K562 (cell line): ENCODE results near the gene CFHR1. TPM values are rescaled to one million over a fixed set of nuclear protein-coding genes. Genes with fewer than 3 reads are reported as not detected.

Source experiments
- ATAC-seq: fragments of 200-7000 bp; cut with Tn5 transposase; 3 replicates; pipeline ENCODE4 v1.9.1; 2020; ENCODE audit warnings: moderate library complexity
- BruUV-seq: library from RNA; stranded (reverse); fragments of 400-500 nt; replicated peaks from 2 replicates; lab custom pipeline; 2021; lab: Mats Ljungman, UMichigan
- CTCF ChIA-PET: fragments of 300-600 bp; formaldehyde crosslinking; extraction: SDS; loops from one replicate; lab custom pipeline; 2021; ENCODE audit warnings: low intra/inter-chr PET ratio; lab: Yijun Ruan, JAX
- POLR2A ChIA-PET: fragments of 300-600, 350-650 bp; sonication (Branson Sonifier 250); formaldehyde crosslinking; extraction: SDS; loops from one replicate; lab custom pipeline; 2021; ENCODE audit warnings: antibody characterized with exemption, inconsistent platforms; lab: Yijun Ruan, JAX
- DNase-seq, 4 experiments: peaks; one replicate each; pipeline versions ENCODE4 v3.0.0 to v3.0.0-alpha.2; 2011 to 2018; ENCODE audit warnings: low spot score in 3 of 4, mixed read lengths in 3 of 4; ENCODE audit errors: extremely low read depth in 1 of 4
- FAIRE-seq: peaks from 2 replicates; lab custom pipeline; 2011; peaks lifted over from hg19 to GRCh38; lab: Jason Lieb, UNC
- H2AFZ ChIP-seq: 2 replicates; pipeline ENCODE4 v1.6.0; 2011; ENCODE audit warnings: low read depth, low read length, control low read depth, inconsistent platforms
- H3K27ac ChIP-seq: fragments of 200-600 bp; 3 replicates; pipeline ENCODE4 v1.8.0; 2011; ENCODE audit warnings: low read depth, mild to moderate bottlenecking, control low read depth, inconsistent platforms, low read length, moderate library complexity, mixed read lengths; ENCODE audit errors: extremely low read depth
- H3K27me3 ChIP-seq, 2 experiments: fragments of 300-600 bp in 1 of 2; 2 replicates in 1 of 2; 3 replicates in 1 of 2; pipeline versions ENCODE4 v1.6.0 to v1.8.0; 2011; ENCODE audit warnings: inconsistent platforms in 2 of 2, low read length in 2 of 2, mild to moderate bottlenecking in 1 of 2, mixed read lengths in 1 of 2, moderate library complexity in 1 of 2; ENCODE audit not compliant: control insufficient read depth in 2 of 2, insufficient read depth in 2 of 2
- H3K36me3 ChIP-seq: fragments of 300-600 bp; 3 replicates; pipeline ENCODE4 v1.8.0; 2011; ENCODE audit warnings: mild to moderate bottlenecking, low read length, inconsistent platforms; ENCODE audit not compliant: control insufficient read depth, insufficient read depth
- H3K4me1 ChIP-seq, 2 experiments: fragments of 200-600 bp in 1 of 2; replicated peaks in 1 of 2; 2 replicates in 1 of 2; 3 replicates in 1 of 2; pipeline versions ENCODE4 v1.5.1 to v1.8.0; 2011; ENCODE audit warnings: inconsistent platforms in 2 of 2, low read length in 2 of 2, mild to moderate bottlenecking in 1 of 2, mixed read lengths in 1 of 2, moderate library complexity in 1 of 2; ENCODE audit not compliant: control insufficient read depth in 2 of 2, insufficient read depth in 2 of 2
- H3K4me2 ChIP-seq: 2 replicates; pipeline ENCODE4 v1.6.1; 2011; ENCODE audit warnings: low read length, control low read depth, inconsistent platforms, mixed read lengths; ENCODE audit not compliant: insufficient read depth
- H3K4me3 ChIP-seq: fragments of 200-600 bp; sonication (generic), shearing (Covaris generic); 2 replicates; pipeline ENCODE4 v1.5.1; 2016; ENCODE audit warnings: control low read depth, inconsistent platforms
- H3K79me2 ChIP-seq: fragments of 200-600 bp; 3 replicates; pipeline ENCODE4 v1.8.0; 2011; ENCODE audit warnings: low read length, inconsistent platforms; ENCODE audit not compliant: control insufficient read depth, insufficient read depth
- H3K9ac ChIP-seq, 2 experiments: 2 replicates each; pipeline versions ENCODE4 v1.6.0 to v1.6.1; 2011; ENCODE audit warnings: low read depth in 2 of 2, low read length in 2 of 2, control low read depth in 1 of 2, inconsistent platforms in 1 of 2, mild to moderate bottlenecking in 1 of 2, mixed read lengths in 1 of 2; ENCODE audit not compliant: insufficient read depth in 1 of 2
- H3K9me1 ChIP-seq: one replicate; pipeline ENCODE4 v1.6.0; 2011; ENCODE audit warnings: inconsistent platforms, mild to moderate bottlenecking, low read length, moderate library complexity; ENCODE audit not compliant: control insufficient read depth, insufficient read depth
- H3K9me3 ChIP-seq: replicated peaks from 2 replicates; pipeline ENCODE4 v1.5.1; 2011; ENCODE audit warnings: low read depth, low read length, inconsistent platforms; ENCODE audit not compliant: control insufficient read depth, insufficient read depth
- H4K20me1 ChIP-seq: replicated peaks from 2 replicates; pipeline ENCODE4 v1.6.1; 2011; ENCODE audit warnings: low read length, inconsistent platforms, mixed read lengths; ENCODE audit not compliant: control insufficient read depth, insufficient read depth
- ELF2 ChIP-seq: fragments of 250-450 bp; sonication (Bioruptor Pico); IDR thresholded peaks from 2 replicates; pipeline ENCODE4 v1.5.0; 2021; ENCODE audit warnings: mild to moderate bottlenecking
- FOXJ2 ChIP-seq: fragments of 200-800 bp; sonication (Bioruptor generic); IDR thresholded peaks from 2 replicates; pipeline ENCODE4 v1.6.1; 2016; ENCODE audit warnings: missing genetic modification characterization, missing compliant biosample characterization
- FOXJ3 ChIP-seq: sonication (generic); formaldehyde crosslinking; IDR thresholded peaks from 2 replicates; pipeline ENCODE4 v1.4.0; 2020; ENCODE audit warnings: mild to moderate bottlenecking, missing genetic modification reagents
- HNRNPLL ChIP-seq: fragments of 200-400 bp; formaldehyde crosslinking; IDR thresholded peaks from 2 replicates; pipeline ENCODE4 v1.6.1; 2017; ENCODE audit warnings: low read length, low read depth, mild to moderate bottlenecking; ENCODE audit not compliant: poor library complexity, severe bottlenecking
- L3MBTL2 ChIP-seq: fragments of 450-650 bp; IDR thresholded peaks from 2 replicates; pipeline ENCODE4 v1.6.1; 2016; ENCODE audit warnings: mild to moderate bottlenecking, moderate library complexity
- MAFF ChIP-seq: IDR thresholded peaks from 2 replicates; pipeline ENCODE4 v1.6.1; 2012; ENCODE audit warnings: low read length, improper control_type of control experiment
- PCBP1 ChIP-seq: fragments of 200-400 bp; formaldehyde crosslinking; IDR thresholded peaks from 2 replicates; pipeline ENCODE4 v1.6.1; 2018; ENCODE audit warnings: mild to moderate bottlenecking, low read depth, low read length; ENCODE audit not compliant: poor library complexity, severe bottlenecking
- RBM15 ChIP-seq: fragments of 200-400 bp; formaldehyde crosslinking; IDR thresholded peaks from 2 replicates; pipeline ENCODE4 v1.6.1; 2018; ENCODE audit warnings: mild to moderate bottlenecking, low read length, moderate library complexity; ENCODE audit not compliant: insufficient read depth
- RBM17 ChIP-seq: fragments of 200-400 bp; formaldehyde crosslinking; IDR thresholded peaks from 2 replicates; pipeline ENCODE4 v1.6.1; 2017; ENCODE audit warnings: low read depth, mild to moderate bottlenecking, low read length, borderline replicate concordance
- RHOXF2B ChIP-seq: fragments of 250-450 bp; sonication (Bioruptor Pico); conservative IDR thresholded peaks from 2 replicates; pipeline ENCODE4 v1.5.1; 2021
- SREBF2 ChIP-seq: sonication (generic); formaldehyde crosslinking; IDR thresholded peaks from 2 replicates; pipeline ENCODE4 v1.4.0; 2020; ENCODE audit warnings: mild to moderate bottlenecking, missing genetic modification reagents
- YBX1 ChIP-seq: fragments of 450-650 bp; IDR thresholded peaks from 2 replicates; pipeline ENCODE4 v1.7.1; 2016; ENCODE audit warnings: mild to moderate bottlenecking
- WGBS: fragments of 100-300 bp; shearing (Covaris generic); methylation state at CpG from one replicate; pipeline ENCODE4 v1.1.6; 2016; ENCODE audit warnings: low coverage, mixed read lengths; ENCODE audit not compliant: insufficient coverage; ENCODE audit errors: missing lambda C conversion rate; 5-methylcytosine and 5-hydroxymethylcytosine counted together
- in situ Hi-C: fragments of 300-500 bp; cut with MboI; formaldehyde crosslinking; loops from 4 replicates; pipeline ENCODE4 v1.15.0; 2018; ENCODE audit warnings: inconsistent platforms, mixed read lengths
- intact Hi-C: fragments of 100-400 bp; cut with micrococcal nuclease; formaldehyde crosslinking; loops from 2 replicates; pipeline ENCODE4 v1.14.2; 2022
- polyA plus RNA-seq, 8 experiments: library from polyadenylated mRNA; depleted of rRNA in 4 of 8; stranded (reverse) in 5 of 8; unstranded in 3 of 8; fragments of >200 nt; fragmentation: Nextera tagmentation in 2 of 8; fragmentation: Illumina TruSeq in 1 of 8; extraction: Ambion mirVana in 2 of 8; extraction: Trizol in 1 of 8; gene quantifications; 2 replicates each; pipeline versions ENCODE4 v1.2.1 to v1.2.3, GENCODE V29; 2011 to 2014; ENCODE audit warnings: inconsistent platforms in 1 of 8, missing spikeins in 1 of 8
- total RNA-seq, 7 experiments: library from RNA; depleted of rRNA in 6 of 7; stranded (reverse); fragments of >200 nt in 6 of 7; fragmentation: Illumina TruSeq in 2 of 7; extraction: Trizol in 2 of 7; gene quantifications; 2 replicates each; pipeline versions ENCODE4 v1.2.1 to v1.2.3, GENCODE V29; 2011 to 2021; ENCODE audit warnings: low replicate concordance in 1 of 7
- TF ChIP-seq, protein P1 (sequence below): fragments of 250-450 bp; sonication (Bioruptor Pico); IDR thresholded peaks from 2 replicates; pipeline ENCODE4 v1.8.0; 2022; ENCODE audit warnings: moderate library complexity, mild to moderate bottlenecking, inconsistent platforms
- TF ChIP-seq, protein P2 (sequence below): fragments of 250-450 bp; sonication (Bioruptor Pico); IDR thresholded peaks from 2 replicates; pipeline ENCODE4 v1.8.0; 2022; ENCODE audit warnings: inconsistent platforms

Gene CFHR1
- total and polyA plus RNA-seq, 9 of the 15 experiments (the other 6 are each of a cell fraction or from before 2014, with no cell fraction given), result 0.17 to 0.29 TPM; not detected in 7

DNA sequence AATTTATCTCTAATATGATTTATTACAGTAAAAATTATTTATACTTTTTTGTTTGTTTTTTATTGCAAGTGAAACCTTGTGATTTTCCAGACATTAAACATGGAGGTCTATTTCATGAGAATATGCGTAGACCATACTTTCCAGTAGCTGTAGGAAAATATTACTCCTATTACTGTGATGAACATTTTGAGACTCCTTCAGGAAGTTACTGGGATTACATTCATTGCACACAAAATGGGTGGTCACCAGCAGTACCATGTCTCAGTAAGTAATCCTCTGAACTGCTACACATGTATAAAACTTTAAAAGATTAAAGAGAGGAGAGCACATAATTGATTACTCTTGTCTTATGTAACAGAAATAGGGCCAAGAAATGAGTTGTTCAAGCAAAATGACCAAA is 40.4 kb upstream of the CFHR1 start:
- no CpG with 5 or more reads among the region's 1 CpG for WGBS
- Histone ChIP-seq H2AFZ (no peak overlapping the region), H3K4me3 (no peak overlapping the region), H3K9me3 (no peaks in the 10 kb centered on the region), H3K36me3 (no peaks in the 10 kb centered on the region), H3K9ac (no peak overlapping the region), H4K20me1 (no peaks in the 10 kb centered on the region), H3K27me3 (no peaks in the 10 kb centered on the region), H3K4me2 (no peak overlapping the region), H3K4me1 (no peaks in the 10 kb centered on the region), H3K79me2 (no peaks in the 10 kb centered on the region), H3K27ac (no peak overlapping the region), H3K9me1 (no peaks in the 10 kb centered on the region)
- ChIA-PET POLR2A (no interaction called here), CTCF (no interaction called here)
- no peak for ATAC-seq
- DNase-seq, result no peak
- in situ Hi-C loops, result no loop called here
- no peak for FAIRE-seq
- intact Hi-C loops, result no loop called here
- BruUV-seq, result no TSS peak
- TF ChIP-seq PCBP1 (no peak), SREBF2 (no peak), HNRNPLL (no peak), FOXJ3 (no peak), MAFF (no peak), YBX1 (no peak), ELF2 (no peak), RBM17 (no peak), L3MBTL2 (no peak), RBM15 (no peak), RHOXF2B (CRISPR knock-in tag) (no peak), FOXJ2 (tag) (no peak)
- TF ChIP-seq, protein P1, sequence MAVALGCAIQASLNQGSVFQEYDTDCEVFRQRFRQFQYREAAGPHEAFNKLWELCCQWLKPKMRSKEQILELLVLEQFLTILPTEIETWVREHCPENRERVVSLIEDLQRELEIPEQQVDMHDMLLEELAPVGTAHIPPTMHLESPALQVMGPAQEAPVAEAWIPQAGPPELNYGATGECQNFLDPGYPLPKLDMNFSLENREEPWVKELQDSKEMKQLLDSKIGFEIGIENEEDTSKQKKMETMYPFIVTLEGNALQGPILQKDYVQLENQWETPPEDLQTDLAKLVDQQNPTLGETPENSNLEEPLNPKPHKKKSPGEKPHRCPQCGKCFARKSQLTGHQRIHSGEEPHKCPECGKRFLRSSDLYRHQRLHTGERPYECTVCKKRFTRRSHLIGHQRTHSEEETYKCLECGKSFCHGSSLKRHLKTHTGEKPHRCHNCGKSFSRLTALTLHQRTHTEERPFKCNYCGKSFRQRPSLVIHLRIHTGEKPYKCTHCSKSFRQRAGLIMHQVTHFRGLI, result no peak
- TF ChIP-seq, protein P2, sequence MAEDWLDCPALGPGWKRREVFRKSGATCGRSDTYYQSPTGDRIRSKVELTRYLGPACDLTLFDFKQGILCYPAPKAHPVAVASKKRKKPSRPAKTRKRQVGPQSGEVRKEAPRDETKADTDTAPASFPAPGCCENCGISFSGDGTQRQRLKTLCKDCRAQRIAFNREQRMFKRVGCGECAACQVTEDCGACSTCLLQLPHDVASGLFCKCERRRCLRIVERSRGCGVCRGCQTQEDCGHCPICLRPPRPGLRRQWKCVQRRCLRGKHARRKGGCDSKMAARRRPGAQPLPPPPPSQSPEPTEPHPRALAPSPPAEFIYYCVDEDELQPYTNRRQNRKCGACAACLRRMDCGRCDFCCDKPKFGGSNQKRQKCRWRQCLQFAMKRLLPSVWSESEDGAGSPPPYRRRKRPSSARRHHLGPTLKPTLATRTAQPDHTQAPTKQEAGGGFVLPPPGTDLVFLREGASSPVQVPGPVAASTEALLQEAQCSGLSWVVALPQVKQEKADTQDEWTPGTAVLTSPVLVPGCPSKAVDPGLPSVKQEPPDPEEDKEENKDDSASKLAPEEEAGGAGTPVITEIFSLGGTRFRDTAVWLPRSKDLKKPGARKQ (CRISPR knock-in tag), result no peak
